ENCODE data around the gene SLC26A4.
"Not testable (repeated sequence)": the region's sequence is repeated elsewhere in the genome, so short reads cannot be mapped to it uniquely, and the experiment has no call there.

The SLC26A4 gene

DNA sequence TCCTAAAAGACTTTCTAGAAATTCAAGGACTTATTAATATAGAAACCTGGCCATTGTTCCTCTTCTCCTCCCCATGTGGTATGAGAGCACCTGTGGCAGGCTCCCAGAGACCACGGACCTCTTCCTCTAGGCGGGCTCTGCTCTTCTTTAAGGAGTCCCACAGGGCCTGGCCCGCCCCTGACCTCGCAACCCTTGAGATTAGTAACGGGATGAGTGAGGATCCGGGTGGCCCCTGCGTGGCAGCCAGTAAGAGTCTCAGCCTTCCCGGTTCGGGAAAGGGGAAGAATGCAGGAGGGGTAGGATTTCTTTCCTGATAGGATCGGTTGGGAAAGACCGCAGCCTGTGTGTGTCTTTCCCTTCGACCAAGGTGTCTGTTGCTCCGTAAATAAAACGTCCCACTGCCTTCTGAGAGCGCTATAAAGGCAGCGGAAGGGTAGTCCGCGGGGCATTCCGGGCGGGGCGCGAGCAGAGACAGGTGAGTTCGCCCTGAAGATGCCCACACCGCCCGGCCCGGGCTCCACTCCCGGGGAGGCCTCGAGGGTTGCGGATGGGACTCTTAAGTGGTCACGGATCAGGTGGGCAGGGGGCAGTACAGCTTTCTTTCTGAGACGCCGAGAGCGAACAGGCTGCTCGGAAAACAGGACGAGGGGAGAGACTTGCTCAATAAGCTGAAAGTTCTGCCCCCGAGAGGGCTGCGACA is at the start of gene SLC26A4:
Gene SLC26A4 (plus strand): TSS at position 448 of the 700 bp plus-strand sequence. CDS start 814 bp downstream, outside the sequence.
- peak; percentile 50 for DNase-seq (ENCODE audit: low read depth)

DNA sequence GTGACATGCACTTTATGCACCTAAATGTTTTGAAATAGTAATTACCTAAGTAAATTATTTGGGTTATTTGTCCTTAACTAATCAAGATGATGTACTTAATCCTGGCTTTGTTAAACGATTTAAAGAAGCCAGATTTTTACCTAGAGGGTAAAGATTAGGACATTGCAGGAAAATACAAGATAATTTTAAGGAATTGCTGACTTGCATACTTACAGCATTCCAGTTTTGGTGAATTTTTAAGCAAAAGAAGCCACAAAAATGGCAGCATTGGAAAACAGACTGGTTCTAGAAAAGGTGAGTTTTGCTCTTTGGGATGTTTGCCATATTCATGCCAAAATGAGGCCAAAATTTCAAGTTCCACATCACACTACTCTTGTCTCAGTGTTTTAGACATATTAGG is 47.2 kb upstream of the SLC26A4 start:
- no peak for DNase-seq (ENCODE audit: low read depth)

DNA sequence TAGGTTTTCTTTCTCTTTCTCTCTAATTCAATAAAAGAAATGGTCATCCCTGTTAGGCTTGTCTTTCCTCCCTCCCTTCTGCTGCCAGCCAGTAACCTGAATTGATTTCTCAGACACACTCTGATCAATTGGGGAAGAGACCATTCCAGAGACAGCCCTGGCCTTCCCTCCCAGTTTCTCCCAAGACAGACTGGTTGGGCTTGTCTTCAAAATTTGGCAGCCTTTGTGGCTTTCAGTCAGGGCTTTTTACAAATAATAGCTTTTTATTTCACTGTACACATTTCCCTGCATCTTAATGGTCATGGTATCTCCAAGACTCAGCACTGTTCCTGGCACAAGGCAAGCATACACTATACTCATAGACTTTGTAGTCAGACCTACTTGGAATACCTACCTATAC is 46.7 kb upstream of the SLC26A4 start:
- no peak for DNase-seq (ENCODE audit: low read depth)

DNA sequence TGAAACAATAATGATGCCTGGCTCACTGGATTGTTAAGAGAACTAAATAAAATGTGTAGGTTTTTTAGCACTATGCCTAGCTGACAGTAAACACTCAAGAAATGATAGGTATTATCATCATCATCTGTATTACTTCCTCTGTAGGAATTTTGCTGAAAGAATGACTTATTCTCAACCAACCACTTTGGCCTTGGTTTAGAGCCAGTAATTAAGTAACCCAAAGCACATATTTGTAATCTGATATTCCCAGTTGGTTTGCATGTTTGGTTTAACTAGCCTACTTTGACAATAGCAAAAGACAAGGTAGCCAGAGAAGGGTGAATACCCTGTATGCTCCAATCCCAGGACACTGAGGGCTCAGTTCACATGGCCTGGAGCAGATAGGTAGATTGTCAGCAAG is 46.2 kb upstream of the SLC26A4 start:
- no peak for DNase-seq (ENCODE audit: low read depth)

DNA sequence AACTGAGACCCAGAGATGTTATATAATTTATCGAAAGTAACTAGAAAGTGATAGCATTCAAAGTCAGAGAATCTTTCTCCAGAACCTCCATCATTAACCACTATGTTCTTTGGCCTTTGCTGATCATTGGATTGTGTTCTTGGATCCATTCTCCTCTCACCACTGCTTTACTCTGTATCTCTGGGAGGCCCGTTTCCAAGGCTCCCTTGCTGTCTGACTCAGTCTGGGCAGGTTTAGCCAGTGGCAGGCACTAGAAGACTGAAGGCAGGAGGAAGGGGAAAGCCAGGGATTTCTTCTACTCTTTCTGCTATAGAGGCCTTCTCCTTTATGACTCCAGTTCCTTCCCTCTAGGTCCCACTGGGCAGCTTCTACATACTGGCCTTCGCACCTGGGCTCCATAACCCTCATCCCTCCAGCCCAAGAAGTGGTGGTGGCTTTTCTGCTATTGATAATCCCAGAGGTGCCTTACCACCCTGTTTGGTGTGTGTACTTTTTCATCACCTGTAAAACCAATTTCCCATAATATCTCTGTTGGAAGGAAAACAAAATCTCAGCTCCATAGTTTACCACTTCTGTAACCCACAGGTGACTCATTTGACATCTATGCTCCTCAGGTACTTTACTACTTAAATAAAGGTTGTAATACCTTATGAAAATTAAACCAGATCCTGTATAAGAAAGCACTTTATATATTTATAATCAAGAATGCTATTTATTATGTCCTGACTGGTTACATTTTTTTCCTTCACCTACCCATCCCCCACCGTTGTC is 44.5 kb upstream of the SLC26A4 start:
- no peak for DNase-seq (ENCODE audit: low read depth)

DNA sequence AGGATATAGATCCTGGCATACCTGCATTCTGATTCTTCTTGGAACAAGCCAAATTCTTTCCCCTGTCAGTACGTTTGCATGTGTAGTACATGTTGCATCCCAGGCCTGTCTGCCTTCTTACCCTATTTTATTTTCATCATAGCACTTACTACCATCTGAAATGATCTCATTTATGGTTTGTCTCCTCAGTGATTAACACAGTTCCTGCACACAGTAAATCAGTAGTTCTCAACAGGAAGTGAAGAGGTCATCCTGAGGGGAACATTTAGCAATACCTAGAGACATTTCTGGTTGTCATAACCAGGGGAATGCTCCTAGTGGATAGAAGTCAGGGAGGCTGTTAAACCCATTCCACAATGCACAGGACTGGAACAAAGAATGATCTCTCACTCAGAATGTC is 38.2 kb upstream of the SLC26A4 start:
- no peak for DNase-seq (ENCODE audit: low read depth)

DNA sequence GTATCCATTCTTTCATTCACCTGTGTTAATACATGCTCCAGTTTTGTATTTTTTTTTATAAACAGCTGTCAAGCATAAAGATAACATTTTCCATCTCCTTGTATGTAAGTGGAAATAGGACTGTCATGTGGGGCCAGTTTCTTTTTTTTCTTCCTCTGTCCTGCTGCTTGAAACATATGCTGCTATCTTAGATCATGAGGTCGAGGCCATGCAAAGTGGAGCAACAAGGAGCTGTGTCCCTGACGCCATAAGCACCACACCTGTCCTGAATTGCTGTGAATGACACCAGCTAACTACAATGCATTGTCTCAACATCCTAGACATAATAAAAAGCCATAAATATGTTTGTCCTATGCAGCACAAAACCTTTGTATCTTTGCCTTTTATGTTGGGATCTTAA is 37.7 kb upstream of the SLC26A4 start:
- DNase-seq (ENCODE audit: low read depth): no peak

DNA sequence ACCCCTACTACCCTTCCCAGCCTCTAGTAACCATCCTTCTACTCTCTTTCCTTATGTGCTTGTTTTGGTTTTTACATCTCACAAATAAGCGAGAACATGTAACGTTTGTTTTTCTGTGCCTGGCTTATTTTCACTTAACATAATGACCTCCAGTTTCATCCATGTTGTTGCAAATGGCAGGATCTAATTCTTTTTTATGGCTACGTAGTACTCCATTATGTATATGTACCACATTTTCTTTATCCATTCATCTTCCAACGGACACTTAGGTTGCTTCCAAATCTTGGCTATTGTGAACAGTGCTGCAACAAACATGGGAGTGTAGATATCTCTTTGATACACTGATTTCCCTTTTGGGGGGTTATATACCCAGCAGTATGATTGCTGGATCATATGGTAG is 33.6 kb upstream of the SLC26A4 start:
- DNase-seq (ENCODE audit: low read depth): no peak

DNA sequence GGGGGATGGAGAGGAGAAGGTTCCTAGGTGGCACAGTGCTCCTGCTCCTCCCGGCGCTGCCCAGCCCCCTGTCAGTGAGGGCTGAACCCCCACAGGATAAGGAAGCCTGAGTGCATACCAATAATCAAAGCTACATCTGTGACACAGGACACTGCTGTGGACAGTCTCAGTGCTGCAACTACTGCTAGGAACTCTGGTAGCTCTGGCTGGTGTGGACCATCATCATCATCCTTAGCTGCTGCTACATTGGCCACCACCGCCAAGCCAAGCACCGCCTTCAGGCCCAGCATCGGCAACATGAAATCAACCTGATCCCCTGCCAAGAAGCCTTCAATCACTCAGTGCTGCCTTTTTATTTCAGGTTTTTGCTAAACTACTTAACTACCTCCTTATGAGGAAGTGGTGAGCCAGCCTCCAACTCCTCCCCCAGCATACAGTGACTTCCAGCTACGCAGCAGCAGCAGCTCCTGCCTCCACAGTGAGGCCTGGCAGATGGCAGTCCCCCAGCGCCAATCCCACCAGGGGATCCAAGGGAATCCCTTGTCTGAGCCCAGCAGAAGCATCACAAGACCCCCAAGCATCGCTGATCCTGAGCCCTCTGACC is 32.1 kb upstream of the SLC26A4 start:
- no peak for DNase-seq (ENCODE audit: low read depth)

DNA sequence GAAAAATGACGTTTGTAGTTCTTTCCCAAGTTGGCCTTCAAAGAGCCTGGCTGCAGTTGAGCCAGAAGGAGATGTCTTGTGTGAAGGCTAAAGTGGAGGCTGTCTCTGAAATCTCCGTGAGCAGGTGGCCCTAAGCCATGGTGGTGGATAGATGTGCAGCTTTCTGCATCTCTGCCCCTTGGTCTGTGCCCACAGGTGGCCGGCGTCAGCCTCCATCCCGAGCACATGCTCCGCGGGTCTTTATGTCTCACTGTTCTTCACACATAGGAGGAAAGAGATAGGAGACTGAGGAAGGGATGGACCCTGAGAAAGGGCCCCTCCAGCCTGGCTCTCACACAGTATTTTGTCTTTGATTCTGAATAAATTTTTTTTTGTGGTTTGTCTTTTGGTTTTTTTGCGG is 30.3 kb upstream of the SLC26A4 start:
- no peak for DNase-seq (ENCODE audit: low read depth)

DNA sequence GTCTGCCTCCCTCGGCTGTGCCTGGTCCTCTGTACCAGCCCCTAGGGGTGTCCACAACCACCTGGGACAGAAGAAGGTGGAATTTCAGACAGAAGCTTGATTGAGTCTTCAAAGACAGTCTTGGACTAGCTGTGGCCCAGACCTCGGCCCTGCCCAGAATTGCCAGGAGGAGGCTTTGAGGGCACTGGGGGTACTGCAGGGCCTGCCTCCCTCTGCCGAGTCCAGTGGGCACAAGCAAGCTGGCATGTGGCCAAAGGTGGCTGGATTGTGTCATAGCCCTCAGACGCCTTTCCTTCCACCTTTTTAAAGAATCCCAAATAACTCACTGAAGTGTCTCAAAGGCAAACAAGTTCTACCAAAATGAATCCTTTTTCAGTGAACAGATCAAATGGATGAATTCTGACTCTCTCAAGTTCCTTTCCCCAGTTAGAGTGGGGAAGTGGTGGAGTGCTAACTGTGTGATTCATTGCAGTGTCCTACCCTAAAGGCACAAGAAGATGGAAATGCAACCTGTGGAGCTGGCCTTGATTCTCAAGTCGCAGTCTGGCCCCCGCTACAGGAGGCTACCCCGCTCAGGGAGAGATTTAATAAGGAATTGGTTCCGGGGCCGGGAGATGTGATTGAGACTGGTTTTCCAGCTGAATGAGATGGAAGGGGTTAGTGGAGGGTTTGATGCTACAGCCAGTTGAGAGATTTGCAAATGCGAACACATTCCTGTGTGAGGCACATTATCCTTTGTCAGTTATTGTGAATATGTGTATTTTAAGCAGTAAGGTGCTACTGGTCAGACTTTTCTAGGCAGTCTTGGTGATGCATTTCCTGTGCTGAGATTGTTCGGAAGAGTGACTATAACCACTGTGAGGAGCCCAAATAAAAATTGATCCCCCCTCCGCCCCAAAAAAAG is 28.8 kb upstream of the SLC26A4 start:
- DNase-seq (ENCODE audit: low read depth): no peak

DNA sequence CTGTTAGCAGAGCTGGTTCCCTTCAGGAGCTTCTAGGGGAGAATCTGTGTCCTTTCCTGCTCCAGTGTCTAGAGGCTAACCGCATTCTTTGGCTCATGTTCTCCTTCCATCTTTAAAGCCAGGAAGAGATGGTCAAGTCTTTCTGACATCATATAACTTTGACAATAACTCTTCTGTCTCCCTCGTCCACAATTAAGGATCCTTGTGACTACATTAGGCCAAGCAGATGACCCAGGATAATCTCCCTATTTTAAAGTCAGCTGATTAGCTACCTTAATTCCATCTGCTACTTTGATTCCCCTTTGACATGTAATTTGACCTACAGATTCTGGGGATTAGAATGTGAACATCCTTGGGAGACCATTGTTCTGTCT is 28.1 kb upstream of the SLC26A4 start:
- no peak for DNase-seq (ENCODE audit: low read depth)

DNA sequence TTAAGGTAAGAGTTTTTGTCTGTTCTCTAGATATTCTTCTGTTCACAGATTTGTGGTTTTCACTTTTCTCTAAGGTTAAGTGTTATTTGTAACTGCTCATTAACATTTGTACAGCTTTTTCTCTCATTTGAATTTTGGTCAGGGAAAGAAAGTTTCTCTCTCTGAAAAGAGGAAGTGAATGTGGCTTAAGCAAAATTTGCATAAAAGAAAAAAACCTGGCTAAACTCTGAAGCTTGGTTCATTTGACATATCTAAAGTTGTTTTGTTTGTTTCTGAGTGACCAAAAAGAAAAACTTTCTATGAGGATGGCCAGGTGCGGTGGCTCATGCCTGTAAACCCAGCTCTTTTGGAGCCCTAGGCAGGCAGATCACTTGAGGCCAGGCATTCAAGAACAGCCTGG is 22.0 kb upstream of the SLC26A4 start:
- no peak for DNase-seq (ENCODE audit: low read depth)

DNA sequence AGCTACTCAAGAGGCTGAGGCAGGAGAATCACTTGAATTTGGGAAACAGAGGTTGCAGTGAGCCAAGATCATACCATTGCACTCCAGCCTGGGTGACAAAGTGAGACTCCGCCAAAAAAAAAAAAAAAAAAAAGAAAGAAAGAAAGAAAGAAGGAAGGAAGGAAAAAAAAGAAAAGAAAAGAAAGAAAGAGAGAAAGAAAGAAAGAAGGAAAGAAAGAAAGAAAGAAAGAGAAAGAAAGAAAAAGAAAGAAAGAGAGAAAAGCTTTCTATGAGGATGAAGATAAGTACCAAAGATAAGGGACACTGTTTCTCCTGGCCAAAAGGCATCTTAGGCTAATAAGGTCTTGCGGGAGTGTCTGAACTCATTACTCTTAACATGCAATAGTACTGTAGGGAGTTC is 21.6 kb upstream of the SLC26A4 start:
- not testable (repeated sequence) for DNase-seq (ENCODE audit: low read depth)

DNA sequence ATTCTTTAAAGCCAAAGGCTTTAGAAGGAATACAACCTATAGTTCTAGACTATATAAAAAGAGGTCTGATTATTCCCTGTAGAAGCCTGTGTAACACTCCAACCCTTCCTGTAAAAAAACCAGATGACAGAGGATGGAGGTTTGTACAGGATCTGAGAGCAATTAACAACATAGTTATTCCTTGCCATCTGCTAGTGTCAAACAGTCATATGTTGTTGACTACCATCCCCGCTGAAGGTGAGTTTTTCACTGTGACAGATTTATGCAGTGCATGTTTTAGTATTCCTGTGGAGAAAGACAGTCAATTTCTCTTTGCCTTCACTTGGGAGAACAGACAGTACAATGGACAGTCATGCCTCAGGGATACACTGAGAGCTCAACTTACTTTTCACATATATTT is 19.0 kb upstream of the SLC26A4 start:
- DNase-seq (ENCODE audit: low read depth): no peak

DNA sequence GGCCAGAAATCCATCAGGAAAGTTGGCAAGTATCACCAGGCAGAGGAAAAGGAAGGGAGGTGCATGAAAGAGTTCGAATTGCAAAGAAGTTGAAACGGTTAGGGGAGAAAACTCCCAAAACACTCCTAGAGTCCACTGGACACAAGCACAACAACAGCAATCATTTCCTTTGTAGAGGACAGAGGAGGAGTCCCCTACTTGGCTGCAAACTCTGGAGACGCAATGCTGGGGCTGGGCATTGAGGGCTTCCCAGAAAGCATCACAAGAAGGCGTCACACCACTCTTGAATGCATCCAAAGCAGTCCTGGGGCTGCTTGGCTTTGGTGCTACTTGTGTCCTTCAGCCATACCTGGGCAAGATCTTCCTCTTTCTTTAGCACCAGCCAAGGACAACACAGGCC is 18.1 kb upstream of the SLC26A4 start:
- no peak for DNase-seq (ENCODE audit: low read depth)

DNA sequence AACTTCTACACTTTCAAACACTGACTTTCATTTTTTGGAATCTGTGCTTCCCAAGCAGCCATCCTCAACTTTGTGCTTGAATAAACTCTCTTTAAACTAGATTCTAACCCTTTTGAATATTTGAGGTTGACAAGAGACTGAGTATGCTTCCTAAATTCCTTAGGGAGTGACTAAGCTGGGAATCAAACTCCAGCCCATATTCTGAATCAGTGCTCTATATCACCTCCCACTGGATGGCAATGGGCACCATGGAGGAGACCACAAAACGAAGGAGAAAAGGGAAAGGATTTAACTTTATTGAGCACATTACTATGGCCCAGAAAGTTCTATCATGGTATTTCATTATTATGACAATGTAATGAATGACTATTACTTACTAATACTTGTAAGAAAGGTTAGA is 17.2 kb upstream of the SLC26A4 start:
- no peak for DNase-seq (ENCODE audit: low read depth)

DNA sequence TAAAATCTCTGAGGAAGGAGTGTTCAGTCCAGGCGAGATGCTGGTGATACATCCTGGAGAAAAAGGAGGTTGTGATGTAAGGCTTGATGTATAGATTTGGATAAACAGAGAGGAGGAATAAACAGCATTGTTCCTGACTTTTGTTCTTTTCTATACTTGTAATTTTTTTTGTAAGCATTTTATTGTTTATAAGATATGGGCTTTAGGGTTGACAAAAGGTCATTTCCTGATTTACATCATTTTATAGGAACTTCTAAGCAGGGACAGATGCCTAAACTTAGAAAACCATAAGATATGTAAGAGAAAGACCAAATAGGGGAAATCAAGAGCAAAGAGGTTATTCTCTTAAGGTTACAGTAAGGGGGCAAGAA is 16.7 kb upstream of the SLC26A4 start:
- DNase-seq (ENCODE audit: low read depth): no peak

DNA sequence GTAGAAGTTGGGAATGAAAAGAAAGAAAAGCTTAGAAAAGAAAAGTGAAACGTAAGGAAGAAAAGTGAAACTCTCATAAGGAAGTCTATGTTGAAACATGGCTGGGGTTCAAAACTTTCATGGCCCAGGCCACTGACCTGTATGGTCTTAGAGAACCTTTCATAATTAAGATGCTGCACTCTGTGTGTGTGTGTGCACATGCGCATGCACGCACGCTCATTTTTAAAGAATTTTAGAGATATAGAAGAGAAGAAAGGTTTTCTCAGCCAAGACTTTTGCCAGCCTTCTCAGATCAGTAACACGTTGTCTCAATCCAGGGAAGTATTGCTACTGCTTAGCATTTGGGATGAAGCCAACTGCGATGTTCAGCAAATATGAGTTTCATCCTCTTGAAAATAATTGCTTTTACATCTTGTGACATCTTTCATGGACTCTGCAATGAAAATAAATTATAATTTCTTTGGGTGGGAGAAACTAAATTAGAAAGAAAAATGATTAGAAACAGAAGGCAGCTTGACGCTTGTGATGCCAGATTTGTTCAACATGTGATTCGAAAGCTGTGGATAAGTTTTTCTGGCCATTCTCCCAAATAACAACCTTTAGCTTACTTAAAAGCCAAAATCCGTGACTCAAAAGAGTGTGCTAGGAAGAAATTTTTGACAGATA is 16.2 kb upstream of the SLC26A4 start:
- DNase-seq (ENCODE audit: low read depth): no peak

DNA sequence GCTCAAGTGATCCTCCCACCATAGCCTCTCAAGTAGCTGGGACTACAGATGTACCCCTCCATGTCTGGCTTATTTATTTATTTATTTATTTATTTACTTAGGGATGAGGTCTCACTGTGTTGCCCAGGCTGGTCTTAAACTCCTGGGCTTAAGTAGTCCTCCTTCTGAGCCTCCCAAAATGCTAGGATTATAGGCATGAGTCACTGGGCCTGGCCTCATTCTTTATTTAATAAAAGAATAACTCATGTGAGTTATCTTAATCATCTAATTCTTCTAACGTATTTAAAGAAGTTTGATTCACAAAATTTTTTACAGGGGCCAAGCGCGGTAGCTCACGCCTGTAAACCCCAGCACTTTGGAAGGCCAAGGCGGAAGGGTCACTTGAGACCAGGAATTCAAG is 8.0 kb upstream of the SLC26A4 start:
- DNase-seq (ENCODE audit: low read depth): no peak

DNA sequence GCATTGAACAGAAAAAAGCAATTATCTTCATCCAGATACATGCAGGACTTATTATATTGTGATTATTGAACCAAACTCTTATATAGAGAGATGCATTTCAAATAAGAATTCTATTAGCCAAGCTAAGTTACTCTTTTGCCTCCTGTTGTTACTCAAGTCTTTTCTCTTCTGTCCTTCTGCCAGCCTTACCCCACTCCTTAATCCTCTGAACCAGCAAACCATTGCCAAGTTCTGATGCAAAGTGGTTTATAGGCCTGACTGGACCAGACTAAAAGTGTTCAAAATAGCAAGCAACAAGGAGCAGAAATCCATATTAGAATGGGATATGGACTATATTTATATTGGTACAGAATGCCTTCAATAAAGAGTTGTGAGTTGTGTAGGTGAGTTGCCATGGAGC is 2.2 kb upstream of the SLC26A4 start:
- DNase-seq (ENCODE audit: low read depth): no peak

DNA sequence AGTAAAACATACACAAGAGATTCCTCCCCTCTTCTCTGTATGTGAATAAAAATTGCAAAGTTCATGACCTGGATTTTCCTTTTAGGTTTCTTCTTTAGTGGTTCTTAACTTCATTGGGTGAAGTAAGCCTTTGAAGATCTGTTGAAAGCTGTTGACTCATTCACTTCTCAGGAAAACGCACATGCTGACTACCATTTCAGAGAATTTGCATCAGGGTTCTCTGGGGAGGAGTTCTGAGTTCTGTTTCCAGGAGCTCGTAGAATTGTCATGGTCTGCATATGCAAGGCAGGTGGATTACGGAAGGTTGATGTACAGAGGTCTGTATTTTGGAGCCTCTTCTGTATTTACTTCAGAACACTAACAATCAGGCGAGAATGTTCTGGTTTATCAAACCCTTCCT is 962 bp upstream of the SLC26A4 start:
- peak; percentile 36 for DNase-seq (ENCODE audit: low read depth)

Measured in activated T-cell treated with anti-CD3 and anti-CD28 coated beads for 48 hours (primary cell).